ENCODE data around the gene AKT1. TPM values are rescaled to one million over a fixed set of nuclear protein-coding genes. Genes with fewer than 3 reads are reported as not detected.

The AKT1 gene
- total RNA-seq, 1 donor from 2014 or later, result 191 TPM

DNA sequence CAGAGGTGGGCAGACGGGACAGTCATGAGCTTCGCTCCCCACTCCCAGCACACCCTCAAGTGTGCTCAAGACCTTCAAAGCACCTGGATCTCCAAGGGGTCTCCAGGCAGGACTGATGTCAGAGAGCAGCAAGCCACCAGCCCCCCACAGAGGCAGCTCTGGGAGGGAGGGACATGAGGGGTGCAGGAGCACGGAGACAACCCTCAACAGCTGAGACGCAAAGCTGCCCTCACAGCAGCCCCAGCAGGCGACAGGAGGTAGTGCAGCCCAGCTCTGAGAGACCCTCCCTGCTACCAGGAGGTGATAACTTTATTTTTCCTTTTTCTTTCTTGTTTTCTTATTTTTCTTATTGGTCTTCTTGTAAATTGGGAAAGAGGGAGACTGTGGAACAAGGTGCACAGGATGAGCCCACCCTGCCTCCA is 24.7 kb downstream of the AKT1 start:
- FAIRE-seq (no peak), DNase-seq (ENCODE audit: low read depth) (no peak)
- Histone ChIP-seq H3K36me3 (ENCODE audit: control insufficient read depth, insufficient read depth, low read length) (peaks cover 25% of the 10 kb centered on the region), H3K4me3 (ENCODE audit: low read depth, low read length) (no peak overlapping the region), H3K27me3 (ENCODE audit: control insufficient read depth, insufficient read depth, low read length) (no peaks in the 10 kb centered on the region)
- TF ChIP-seq CTCF (IDR thresholded peaks at IDR 0.05; ENCODE audit: insufficient read depth, low read length, severe bottlenecking), result peak; percentile 60

DNA sequence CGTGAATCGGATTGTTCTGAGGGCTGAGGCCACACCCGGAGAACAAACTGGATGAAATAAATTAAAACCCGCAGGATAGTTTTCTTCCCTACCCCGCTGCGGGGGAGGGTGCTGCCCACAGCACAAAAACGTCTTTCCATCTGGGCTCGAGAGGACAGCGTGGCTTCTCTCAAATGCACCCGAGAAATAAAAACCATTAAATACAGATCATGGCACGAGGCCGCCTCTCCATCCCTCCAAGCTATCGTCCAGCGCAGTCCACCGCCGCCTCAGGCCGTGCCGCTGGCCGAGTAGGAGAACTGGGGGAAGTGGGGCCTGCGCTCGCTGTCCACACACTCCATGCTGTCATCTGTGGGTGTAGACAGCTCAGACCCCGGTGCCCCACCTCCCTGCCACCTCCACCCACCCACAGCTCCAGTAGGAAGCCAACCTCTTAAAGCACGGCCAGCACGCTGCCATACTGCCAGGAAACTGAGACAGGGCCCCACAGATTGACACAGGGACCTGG is 25.4 kb downstream of the AKT1 start:
- no peak for FAIRE-seq
- Histone ChIP-seq H3K4me3 (ENCODE audit: low read depth, low read length) (no peak overlapping the region), H3K36me3 (ENCODE audit: control insufficient read depth, insufficient read depth, low read length) (peaks cover 20% of the 10 kb centered on the region), H3K27me3 (ENCODE audit: control insufficient read depth, insufficient read depth, low read length) (no peaks in the 10 kb centered on the region)
- no peak for DNase-seq (ENCODE audit: low read depth)
- no peak for TF ChIP-seq CTCF (IDR thresholded peaks at IDR 0.05; ENCODE audit: insufficient read depth, low read length, severe bottlenecking)

DNA sequence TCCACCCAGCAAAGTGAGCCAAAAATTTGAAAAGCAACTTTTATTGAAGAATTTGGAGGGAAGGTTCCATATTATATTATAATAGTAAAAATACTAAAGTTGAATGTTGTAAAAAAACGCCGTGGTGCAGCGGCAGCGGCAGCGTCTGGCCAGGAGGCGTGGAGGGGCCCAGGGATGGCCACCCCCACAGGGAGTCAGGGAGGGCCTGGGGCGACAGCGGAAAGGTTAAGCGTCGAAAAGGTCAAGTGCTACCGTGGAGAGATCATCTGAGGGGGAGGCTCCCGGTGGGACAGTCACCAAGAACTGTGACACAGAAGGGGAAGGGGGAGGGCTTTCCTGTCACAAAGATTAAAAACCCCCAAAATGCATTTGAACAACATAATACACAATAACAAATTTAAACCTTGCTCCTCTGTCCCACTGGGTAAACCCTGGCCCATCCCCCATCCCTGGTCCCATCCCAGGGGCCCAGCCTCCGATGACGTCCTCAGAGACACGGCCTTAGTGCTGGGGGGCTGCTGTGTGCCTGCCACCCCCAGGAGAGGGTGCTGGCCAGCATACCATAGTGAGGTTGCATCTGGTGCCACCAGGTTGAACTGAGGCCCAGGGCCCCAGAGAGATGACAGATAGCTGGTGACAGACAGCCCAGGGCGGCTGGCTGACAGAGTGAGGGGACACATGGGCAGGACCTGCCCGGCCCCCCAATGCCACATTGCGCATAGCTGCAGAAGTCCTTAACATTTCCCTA is 26.1 kb downstream of the AKT1 start:
- DNase-seq (ENCODE audit: low read depth) (no peak), FAIRE-seq (no peak)
- no peak for TF ChIP-seq CTCF (IDR thresholded peaks at IDR 0.05; ENCODE audit: insufficient read depth, low read length, severe bottlenecking)
- H3K36me3 ChIP-seq (ENCODE audit: control insufficient read depth, insufficient read depth, low read length), result peaks cover 17% of the 10 kb centered on the region
- no peak overlapping the region for H3K4me3 ChIP-seq (ENCODE audit: low read depth, low read length)
- no peaks in the 10 kb centered on the region for H3K27me3 ChIP-seq (ENCODE audit: control insufficient read depth, insufficient read depth, low read length)

DNA sequence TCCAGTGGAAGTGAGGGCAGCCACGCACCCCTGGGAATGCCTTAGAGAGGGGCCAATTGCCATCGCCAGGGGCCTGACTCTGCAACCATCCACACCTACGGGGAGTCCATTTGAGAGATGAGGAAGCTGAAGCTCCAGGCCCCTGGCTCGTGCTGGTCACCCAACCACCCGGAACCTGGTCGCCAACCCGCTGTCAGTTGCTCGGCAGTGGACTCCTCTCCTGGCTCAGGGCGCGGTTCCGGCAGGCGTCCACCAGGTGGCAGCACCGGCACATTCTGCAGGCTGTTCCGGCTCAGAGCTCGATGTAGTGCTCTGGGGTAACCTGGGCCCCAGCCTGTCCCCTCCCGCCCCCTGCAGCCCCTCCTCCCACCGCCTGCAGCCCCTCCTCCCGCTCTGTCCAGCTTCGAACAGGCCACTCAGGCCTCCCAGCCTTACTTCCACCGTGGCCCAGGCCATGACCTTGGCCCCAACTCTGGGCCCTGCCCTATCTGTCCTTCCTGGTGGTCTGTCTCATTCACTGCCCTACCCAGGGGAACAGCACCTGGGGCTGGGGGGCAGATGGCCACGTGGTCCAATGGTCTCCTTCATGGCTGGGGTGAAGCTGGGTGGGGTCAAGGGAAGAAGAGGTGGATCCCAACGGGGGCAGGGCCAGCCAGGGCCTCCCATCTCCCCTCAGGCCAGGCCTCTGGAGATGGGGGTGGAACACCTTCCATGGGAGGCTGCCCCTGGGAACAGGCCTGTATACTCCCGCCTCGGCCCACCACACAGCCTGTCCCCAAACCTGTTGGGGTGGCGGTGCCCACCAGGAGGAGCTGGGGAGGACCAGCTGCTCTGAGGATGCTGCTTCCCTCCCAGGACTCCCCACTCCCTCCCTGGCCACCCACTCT is 26.9 kb downstream of the AKT1 start:
- FAIRE-seq, result no peak
- Histone ChIP-seq H3K36me3 (ENCODE audit: control insufficient read depth, insufficient read depth, low read length) (peaks cover 17% of the 10 kb centered on the region), H3K27me3 (ENCODE audit: control insufficient read depth, insufficient read depth, low read length) (no peaks in the 10 kb centered on the region), H3K4me3 (ENCODE audit: low read depth, low read length) (no peak overlapping the region)
- peak; percentile 93 for TF ChIP-seq CTCF (IDR thresholded peaks at IDR 0.05; ENCODE audit: insufficient read depth, low read length, severe bottlenecking)
- DNase-seq (ENCODE audit: low read depth), result peak; percentile 52

DNA sequence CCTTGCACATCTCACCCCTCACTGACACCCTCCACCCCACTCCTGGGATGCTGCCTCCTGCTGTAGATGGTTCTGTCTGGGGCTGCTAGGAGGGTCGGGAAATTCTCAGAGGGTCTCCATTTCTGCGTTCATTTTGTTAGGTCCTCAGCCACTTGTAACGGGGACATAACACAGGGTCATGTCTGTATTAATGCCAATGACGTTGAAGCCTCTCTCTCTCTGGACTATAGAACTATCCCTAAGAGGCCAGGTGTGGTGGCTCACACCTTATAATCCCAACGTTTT is 28.0 kb downstream of the AKT1 start:
- TF ChIP-seq CTCF (IDR thresholded peaks at IDR 0.05; ENCODE audit: insufficient read depth, low read length, severe bottlenecking), result no peak
- Histone ChIP-seq H3K27me3 (ENCODE audit: control insufficient read depth, insufficient read depth, low read length) (no peaks in the 10 kb centered on the region), H3K36me3 (ENCODE audit: control insufficient read depth, insufficient read depth, low read length) (peaks cover 10% of the 10 kb centered on the region), H3K4me3 (ENCODE audit: low read depth, low read length) (no peak overlapping the region)
- DNase-seq (ENCODE audit: low read depth), result no peak
- no peak for FAIRE-seq
